Natural killer cell (primary cell): Measurements from ENCODE around the gene RYR2. TPM values are rescaled to one million over a fixed set of nuclear protein-coding genes. Genes with fewer than 3 reads are reported as not detected.

Experiments used
- ATAC-seq, 3 donors: fragments of 150-1000 bp in 2 of 3; fragments of 200-7000 bp in 1 of 3; cut with Tn5 transposase; 1 replicate in 1 of 3; 2 replicates in 2 of 3; pipeline ENCODE4 v1.10.0; 2021; ENCODE audit warnings: mild to moderate bottlenecking in 2 of 3, moderate library complexity in 2 of 3
- DNase-seq, 2 donors: peaks; one replicate each; pipeline versions ENCODE4 v3.0.0 to v3.0.0-alpha.2; 2013 to 2021; ENCODE audit warnings: mixed read lengths in 1 of 2
- H3K27ac ChIP-seq: one replicate; pipeline ENCODE4 v1.5.1; 2013; ENCODE audit warnings: mild to moderate bottlenecking, low read length
- H3K27me3 ChIP-seq: one replicate; pipeline ENCODE4 v1.6.1; 2013; ENCODE audit warnings: low read length; ENCODE audit not compliant: control insufficient read depth, insufficient read depth
- H3K36me3 ChIP-seq: one replicate; pipeline ENCODE4 v1.6.1; 2013; ENCODE audit warnings: low read length; ENCODE audit not compliant: control insufficient read depth, insufficient read depth
- H3K4me1 ChIP-seq: one replicate; pipeline ENCODE4 v1.6.1; 2013; ENCODE audit warnings: low read length; ENCODE audit not compliant: control insufficient read depth, insufficient read depth
- H3K4me3 ChIP-seq: one replicate; pipeline ENCODE4 v1.5.1; 2013; ENCODE audit warnings: low read length
- H3K9me3 ChIP-seq: one replicate; pipeline ENCODE4 v1.6.1; 2013; ENCODE audit warnings: low read length; ENCODE audit not compliant: control insufficient read depth, insufficient read depth
- H3K27ac Mint-ChIP-seq, 2 donors: one replicate each; pipeline ENCODE4 v1.8.0; 2022; ENCODE audit warnings: mild to moderate bottlenecking in 2 of 2, mixed read lengths in 2 of 2, moderate library complexity in 1 of 2
- H3K27me3 Mint-ChIP-seq, 2 donors: one replicate each; pipeline ENCODE4 v1.8.0; 2022; ENCODE audit warnings: low read depth in 2 of 2, mixed read lengths in 2 of 2
- H3K36me3 Mint-ChIP-seq: one replicate; pipeline ENCODE4 v1.8.0; 2022; ENCODE audit warnings: mixed read lengths
- H3K4me1 Mint-ChIP-seq, 2 donors: one replicate each; pipeline ENCODE4 v1.8.0; 2022; ENCODE audit warnings: mixed read lengths in 2 of 2
- H3K4me3 Mint-ChIP-seq: one replicate; pipeline ENCODE4 v1.8.0; 2022; ENCODE audit warnings: mild to moderate bottlenecking, moderate library complexity, mixed read lengths
- H3K9me3 Mint-ChIP-seq, 2 donors: one replicate each; pipeline ENCODE4 v1.8.0; 2022; ENCODE audit warnings: mixed read lengths in 2 of 2
- WGBS: methylation state at CpG from one replicate; pipeline ENCODE4 v1.1.7; 2013; ENCODE audit warnings: missing lambda C conversion rate; ENCODE audit not compliant: insufficient coverage; 5-methylcytosine and 5-hydroxymethylcytosine counted together
- intact Hi-C: fragments of 100-400 bp; cut with micrococcal nuclease; formaldehyde crosslinking; loops from one replicate; pipeline ENCODE4 v1.14.2; 2022
- total RNA-seq, 4 donors: library from RNA; stranded (reverse); fragments of 120-200 nt in 1 of 4; gene quantifications; one replicate each; pipeline versions ENCODE4 v1.2.3 to v1.2.4, GENCODE V29; 2013 to 2022
- TF ChIP-seq, protein P1 (sequence below): fragments of 200-600 bp; IDR thresholded peaks from one replicate; pipeline ENCODE4 v1.8.0; 2022; ENCODE audit warnings: antibody characterized with exemption

The RYR2 gene
- total RNA-seq, 3 donors from 2014 or later (not counting 1 experiment from before 2014, with no cell fraction given): 0.13 to 1.2 (median 0.38) TPM

DNA sequence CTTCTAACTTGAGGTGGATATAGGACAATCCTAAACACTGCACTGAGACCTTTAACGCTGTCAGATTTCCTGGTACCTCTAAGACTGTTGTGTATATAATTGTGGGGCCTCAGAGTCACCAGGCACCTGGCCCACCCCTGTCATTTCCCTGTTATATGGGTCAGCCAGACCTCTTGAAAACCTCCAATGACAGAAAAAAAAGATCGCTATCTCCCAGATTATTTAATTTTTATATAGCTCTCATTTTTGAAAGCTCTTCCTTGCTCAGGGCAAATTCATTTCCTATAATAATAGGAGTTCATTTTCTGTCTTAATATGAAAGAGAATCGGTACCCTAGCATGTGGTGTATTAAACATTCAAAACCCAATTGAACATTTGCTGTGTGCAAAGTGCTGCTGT lies 792.1 kb downstream of the RYR2 start:
- no peaks in the 10 kb centered on the region for H3K36me3 Mint-ChIP-seq

GRCh38 chr1:237834461-237834860 lies 792.5 kb downstream of the RYR2 start:
- Histone ChIP-seq H3K36me3 (no peaks in the 10 kb centered on the region), H3K9me3 (peaks cover 5% of the 10 kb centered on the region), H3K27ac (no peak overlapping the region), H3K4me3 (no peak overlapping the region), H3K4me1 (no peaks in the 10 kb centered on the region), H3K27me3 (no peaks in the 10 kb centered on the region)
- 62% methylated on average over 1 of the region's 3 CpGs for WGBS
- TF ChIP-seq, protein P1, sequence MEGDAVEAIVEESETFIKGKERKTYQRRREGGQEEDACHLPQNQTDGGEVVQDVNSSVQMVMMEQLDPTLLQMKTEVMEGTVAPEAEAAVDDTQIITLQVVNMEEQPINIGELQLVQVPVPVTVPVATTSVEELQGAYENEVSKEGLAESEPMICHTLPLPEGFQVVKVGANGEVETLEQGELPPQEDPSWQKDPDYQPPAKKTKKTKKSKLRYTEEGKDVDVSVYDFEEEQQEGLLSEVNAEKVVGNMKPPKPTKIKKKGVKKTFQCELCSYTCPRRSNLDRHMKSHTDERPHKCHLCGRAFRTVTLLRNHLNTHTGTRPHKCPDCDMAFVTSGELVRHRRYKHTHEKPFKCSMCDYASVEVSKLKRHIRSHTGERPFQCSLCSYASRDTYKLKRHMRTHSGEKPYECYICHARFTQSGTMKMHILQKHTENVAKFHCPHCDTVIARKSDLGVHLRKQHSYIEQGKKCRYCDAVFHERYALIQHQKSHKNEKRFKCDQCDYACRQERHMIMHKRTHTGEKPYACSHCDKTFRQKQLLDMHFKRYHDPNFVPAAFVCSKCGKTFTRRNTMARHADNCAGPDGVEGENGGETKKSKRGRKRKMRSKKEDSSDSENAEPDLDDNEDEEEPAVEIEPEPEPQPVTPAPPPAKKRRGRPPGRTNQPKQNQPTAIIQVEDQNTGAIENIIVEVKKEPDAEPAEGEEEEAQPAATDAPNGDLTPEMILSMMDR: no peak
- intact Hi-C loops: no loop called here
- ATAC-seq (no peak), DNase-seq (no peak)
- no peaks in the 10 kb centered on the region for H3K9me3 Mint-ChIP-seq
- no peak overlapping the region for H3K4me3 Mint-ChIP-seq
- no peaks in the 10 kb centered on the region for H3K4me1 Mint-ChIP-seq
- no peaks in the 10 kb centered on the region for H3K36me3 Mint-ChIP-seq
- H3K27me3 Mint-ChIP-seq: no peaks in the 10 kb centered on the region
- no peak overlapping the region for H3K27ac Mint-ChIP-seq

More for the DNA sequence above, 792.1 kb downstream of the RYR2 start:
- H3K4me3 ChIP-seq: no peak overlapping the region
- DNase-seq (no peak), ATAC-seq (no peak)
- intact Hi-C loops: no loop called here
- no peaks in the 10 kb centered on the region for H3K4me1 ChIP-seq
- 80% methylated on average over 1 of the region's 3 CpGs for WGBS
- no peaks in the 10 kb centered on the region for H3K4me1 Mint-ChIP-seq
- H3K27ac ChIP-seq: no peak overlapping the region
- no peak overlapping the region for H3K4me3 Mint-ChIP-seq
- H3K27ac Mint-ChIP-seq: no peak overlapping the region
- TF ChIP-seq, protein P1: no peak
- H3K9me3 Mint-ChIP-seq: no peaks in the 10 kb centered on the region
- H3K36me3 ChIP-seq: no peaks in the 10 kb centered on the region
- no peaks in the 10 kb centered on the region for H3K27me3 Mint-ChIP-seq
- H3K9me3 ChIP-seq: peaks cover 2% of the 10 kb centered on the region
- no peaks in the 10 kb centered on the region for H3K27me3 ChIP-seq

- no peaks in the 10 kb centered on the region for H3K36me3 Mint-ChIP-seq
- TF ChIP-seq, protein P1: no peak
These were observed 796.3 kb downstream of the RYR2 start for GRCh38 chr1:237838320-237838719.

GRCh38 chr1:237838904-237839534 lies 797.0 kb downstream of the RYR2 start:
- Histone ChIP-seq H3K4me3 (no peak overlapping the region), H3K27me3 (no peaks in the 10 kb centered on the region), H3K4me1 (no peaks in the 10 kb centered on the region), H3K9me3 (peaks cover 6% of the 10 kb centered on the region), H3K36me3 (no peaks in the 10 kb centered on the region), H3K27ac (no peak overlapping the region)
- WGBS: 88% methylated on average over 6 of the region's 6 CpGs
- Mint-ChIP-seq H3K27ac (no peak overlapping the region), H3K4me1 (no peaks in the 10 kb centered on the region), H3K9me3 (no peaks in the 10 kb centered on the region), H3K27me3 (no peaks in the 10 kb centered on the region), H3K4me3 (no peak overlapping the region), H3K36me3 (no peaks in the 10 kb centered on the region)
- TF ChIP-seq, protein P1: no peak
- ATAC-seq (no peak), DNase-seq (no peak)
- intact Hi-C loops: no loop called here

More at GRCh38 chr1:237838320-237838719, 796.3 kb downstream of the RYR2 start:
- no peak overlapping the region for H3K4me3 Mint-ChIP-seq
- Histone ChIP-seq H3K9me3 (peaks cover 6% of the 10 kb centered on the region), H3K4me3 (no peak overlapping the region), H3K4me1 (no peaks in the 10 kb centered on the region), H3K27ac (no peak overlapping the region), H3K36me3 (no peaks in the 10 kb centered on the region), H3K27me3 (no peaks in the 10 kb centered on the region)
- H3K9me3 Mint-ChIP-seq: no peaks in the 10 kb centered on the region
- DNase-seq (no peak), ATAC-seq (no peak)
- no peak overlapping the region for H3K27ac Mint-ChIP-seq
- H3K27me3 Mint-ChIP-seq: no peaks in the 10 kb centered on the region
- intact Hi-C loops: no loop called here
- WGBS: 66% methylated on average over 2 of the region's 3 CpGs
- H3K4me1 Mint-ChIP-seq: no peaks in the 10 kb centered on the region
